ENCODE data around the gene STXBP1.

DNA sequence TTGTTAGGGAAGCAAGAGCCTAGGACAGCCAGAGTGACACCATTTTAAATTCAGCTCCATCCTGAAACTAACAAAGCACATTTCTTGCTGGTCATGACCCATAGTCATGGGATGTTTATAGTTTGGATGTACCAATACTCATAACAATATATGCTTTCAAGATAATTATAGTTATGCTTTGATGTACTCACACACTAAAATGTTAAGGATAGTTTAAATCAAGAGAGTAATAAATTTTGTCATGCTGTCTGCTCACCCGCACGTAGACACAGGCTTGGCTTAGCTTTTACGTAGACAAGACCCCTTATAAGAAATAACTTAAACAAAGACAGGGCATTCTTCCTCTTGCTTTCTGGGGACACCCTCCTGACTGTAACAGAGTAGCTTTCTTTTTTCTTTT, 8.9 kb upstream of the STXBP1 start:
- TF ChIP-seq POLR2AphosphoS5 (IDR thresholded peaks at IDR 0.05; ENCODE audit: low read depth) (no peak), REST (IDR thresholded peaks at IDR 0.05; ENCODE audit: unreplicated experiment) (no peak)
- TF ChIP-seq, protein P1, sequence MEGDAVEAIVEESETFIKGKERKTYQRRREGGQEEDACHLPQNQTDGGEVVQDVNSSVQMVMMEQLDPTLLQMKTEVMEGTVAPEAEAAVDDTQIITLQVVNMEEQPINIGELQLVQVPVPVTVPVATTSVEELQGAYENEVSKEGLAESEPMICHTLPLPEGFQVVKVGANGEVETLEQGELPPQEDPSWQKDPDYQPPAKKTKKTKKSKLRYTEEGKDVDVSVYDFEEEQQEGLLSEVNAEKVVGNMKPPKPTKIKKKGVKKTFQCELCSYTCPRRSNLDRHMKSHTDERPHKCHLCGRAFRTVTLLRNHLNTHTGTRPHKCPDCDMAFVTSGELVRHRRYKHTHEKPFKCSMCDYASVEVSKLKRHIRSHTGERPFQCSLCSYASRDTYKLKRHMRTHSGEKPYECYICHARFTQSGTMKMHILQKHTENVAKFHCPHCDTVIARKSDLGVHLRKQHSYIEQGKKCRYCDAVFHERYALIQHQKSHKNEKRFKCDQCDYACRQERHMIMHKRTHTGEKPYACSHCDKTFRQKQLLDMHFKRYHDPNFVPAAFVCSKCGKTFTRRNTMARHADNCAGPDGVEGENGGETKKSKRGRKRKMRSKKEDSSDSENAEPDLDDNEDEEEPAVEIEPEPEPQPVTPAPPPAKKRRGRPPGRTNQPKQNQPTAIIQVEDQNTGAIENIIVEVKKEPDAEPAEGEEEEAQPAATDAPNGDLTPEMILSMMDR (conservative IDR thresholded peaks at IDR 0.05; ENCODE audit: low read depth in 2 of 2), result no peak

Data from GM23338 (cell line).